ENCODE measurements around the gene ZNF503. TPM values are rescaled to one million over a fixed set of nuclear protein-coding genes. Genes with fewer than 3 reads are reported as not detected.

The ZNF503 gene
- total RNA-seq, 2 experiments from 2014 or later = 0.35 to 0.80 TPM

GRCh38 chr10:75437693-75438092 lies 36.1 kb upstream of the ZNF503 start:
- Mint-ChIP-seq H3K27ac (no peak overlapping the region), H3K4me3 (no peak overlapping the region), H3K36me3 (no peaks in the 10 kb centered on the region), H3K4me1 (no peaks in the 10 kb centered on the region), H3K9me3 (ENCODE audit: low read depth) (no peaks in the 10 kb centered on the region), H3K27me3 (peaks cover 28% of the 10 kb centered on the region)
- CTCF ChIA-PET = no interaction called here
- ATAC-seq = no peak
- no peak for DNase-seq

GRCh38 chr10:75436896-75437295 lies 35.3 kb upstream of the ZNF503 start:
- CTCF ChIA-PET = no interaction called here
- no peak for DNase-seq
- no peaks in the 10 kb centered on the region for H3K36me3 Mint-ChIP-seq
- no peak overlapping the region for H3K27ac Mint-ChIP-seq
- no peak overlapping the region for H3K4me3 Mint-ChIP-seq
- H3K9me3 Mint-ChIP-seq (ENCODE audit: low read depth) = no peaks in the 10 kb centered on the region
- peaks cover under 1% of the 10 kb centered on the region for H3K4me1 Mint-ChIP-seq
- no peak for ATAC-seq
- peaks cover 34% of the 10 kb centered on the region for H3K27me3 Mint-ChIP-seq

- Mint-ChIP-seq H3K27me3 (peaks cover 44% of the 10 kb centered on the region), H3K27ac (no peak overlapping the region), H3K4me1 (peaks cover 3% of the 10 kb centered on the region), H3K4me3 (no peak overlapping the region), H3K36me3 (no peaks in the 10 kb centered on the region), H3K9me3 (ENCODE audit: low read depth) (no peaks in the 10 kb centered on the region)
- DNase-seq = no peak
- no peak for ATAC-seq
- CTCF ChIA-PET = no interaction called here
These were observed 33.7 kb upstream of the ZNF503 start for GRCh38 chr10:75435291-75435690.

GRCh38 chr10:75434291-75434690 lies 32.7 kb upstream of the ZNF503 start:
- H3K27me3 Mint-ChIP-seq = peaks cover 53% of the 10 kb centered on the region
- H3K4me1 Mint-ChIP-seq = peaks cover 3% of the 10 kb centered on the region
- H3K9me3 Mint-ChIP-seq (ENCODE audit: low read depth) = no peaks in the 10 kb centered on the region
- no peaks in the 10 kb centered on the region for H3K36me3 Mint-ChIP-seq
- no peak for DNase-seq
- H3K4me3 Mint-ChIP-seq = no peak overlapping the region
- no peak overlapping the region for H3K27ac Mint-ChIP-seq
- ATAC-seq = no peak
- CTCF ChIA-PET = no interaction called here

- CTCF ChIA-PET = interaction anchor here (0.7 kb wide), 1 partner anchor 338 kb away, joined by 3 read pairs; no protein-coding TSS in a partner anchor
- H3K27me3 Mint-ChIP-seq = peaks cover 64% of the 10 kb centered on the region
- no peaks in the 10 kb centered on the region for H3K9me3 Mint-ChIP-seq (ENCODE audit: low read depth)
- peaks cover 3% of the 10 kb centered on the region for H3K4me1 Mint-ChIP-seq
- H3K36me3 Mint-ChIP-seq = no peaks in the 10 kb centered on the region
- ATAC-seq (no peak), DNase-seq (no peak)
- H3K27ac Mint-ChIP-seq = no peak overlapping the region
- no peak overlapping the region for H3K4me3 Mint-ChIP-seq
These were observed 31.7 kb upstream of the ZNF503 start for GRCh38 chr10:75433216-75433615.

- H3K27ac Mint-ChIP-seq = no peak overlapping the region
- no peak overlapping the region for H3K4me3 Mint-ChIP-seq
- ATAC-seq = no peak
- CTCF ChIA-PET = interaction anchor here (0.7 kb wide), 1 partner anchor 339 kb away, joined by 3 read pairs; no protein-coding TSS in a partner anchor
- peaks cover 3% of the 10 kb centered on the region for H3K4me1 Mint-ChIP-seq
- no peak for DNase-seq
- H3K27me3 Mint-ChIP-seq = peaks cover 64% of the 10 kb centered on the region
- no peaks in the 10 kb centered on the region for H3K36me3 Mint-ChIP-seq
- no peaks in the 10 kb centered on the region for H3K9me3 Mint-ChIP-seq (ENCODE audit: low read depth)
These were observed 31.2 kb upstream of the ZNF503 start for GRCh38 chr10:75432763-75433162.

- no peak for ATAC-seq
- Mint-ChIP-seq H3K27ac (no peak overlapping the region), H3K27me3 (peaks cover 63% of the 10 kb centered on the region), H3K9me3 (ENCODE audit: low read depth) (no peaks in the 10 kb centered on the region), H3K4me1 (peaks cover 3% of the 10 kb centered on the region), H3K4me3 (no peak overlapping the region), H3K36me3 (no peaks in the 10 kb centered on the region)
- CTCF ChIA-PET = no interaction called here
- no peak for DNase-seq
These were observed 30.6 kb upstream of the ZNF503 start for GRCh38 chr10:75432176-75432575.

GRCh38 chr10:75431180-75432111 lies 29.9 kb upstream of the ZNF503 start, which contains the start of gene LRMDA:
LRMDA (plus strand) TSS chr10:75431624.
- Mint-ChIP-seq H3K36me3 (no peaks in the 10 kb centered on the region), H3K27me3 (peaks cover 60% of the 10 kb centered on the region), H3K4me1 (peaks cover 3% of the 10 kb centered on the region), H3K27ac (no peak within 1 kb of the TSS), H3K4me3 (no peak within 1 kb of the TSS), H3K9me3 (ENCODE audit: low read depth) (no peaks in the 10 kb centered on the region)
- DNase-seq (no peak), ATAC-seq (no peak)
- CTCF ChIA-PET = no interaction called here

- H3K36me3 Mint-ChIP-seq = no peaks in the 10 kb centered on the region
- ATAC-seq = no peak
- peaks cover 3% of the 10 kb centered on the region for H3K4me1 Mint-ChIP-seq
- peaks cover 59% of the 10 kb centered on the region for H3K27me3 Mint-ChIP-seq
- no peaks in the 10 kb centered on the region for H3K9me3 Mint-ChIP-seq (ENCODE audit: low read depth)
- no peak overlapping the region for H3K4me3 Mint-ChIP-seq
- DNase-seq = no peak
- CTCF ChIA-PET = interaction anchor here (1.9 kb wide), 1 partner anchor 28 kb away, joined by 7 read pairs; the partner anchor contains the start of gene ZNF503
- no peak overlapping the region for H3K27ac Mint-ChIP-seq
These were observed 28.6 kb upstream of the ZNF503 start for GRCh38 chr10:75430000-75430763.

GRCh38 chr10:75429159-75429827 lies 27.7 kb upstream of the ZNF503 start:
- no peaks in the 10 kb centered on the region for H3K9me3 Mint-ChIP-seq (ENCODE audit: low read depth)
- H3K27ac Mint-ChIP-seq = no peak overlapping the region
- DNase-seq = no peak
- H3K36me3 Mint-ChIP-seq = no peaks in the 10 kb centered on the region
- CTCF ChIA-PET = interaction anchor here (1.9 kb wide), 1 partner anchor 28 kb away, joined by 7 read pairs; the partner anchor contains the start of gene ZNF503
- ATAC-seq = no peak
- peaks cover 50% of the 10 kb centered on the region for H3K27me3 Mint-ChIP-seq
- H3K4me3 Mint-ChIP-seq = no peak overlapping the region
- H3K4me1 Mint-ChIP-seq = peaks cover 3% of the 10 kb centered on the region

GRCh38 chr10:75428434-75429158 lies 27.0 kb upstream of the ZNF503 start:
- ATAC-seq = no peak
- no peak overlapping the region for H3K4me3 Mint-ChIP-seq
- no peaks in the 10 kb centered on the region for H3K9me3 Mint-ChIP-seq (ENCODE audit: low read depth)

GRCh38 chr10:75427951-75428350 lies 26.4 kb upstream of the ZNF503 start:
- Mint-ChIP-seq H3K4me1 (peaks cover 3% of the 10 kb centered on the region), H3K4me3 (no peak overlapping the region), H3K27ac (no peak overlapping the region), H3K9me3 (ENCODE audit: low read depth) (no peaks in the 10 kb centered on the region), H3K27me3 (peaks cover 40% of the 10 kb centered on the region), H3K36me3 (no peaks in the 10 kb centered on the region)
- no peak for ATAC-seq
- DNase-seq = no peak
- CTCF ChIA-PET = no interaction called here

More at GRCh38 chr10:75428434-75429158, 27.0 kb upstream of the ZNF503 start:
- DNase-seq = no peak
- CTCF ChIA-PET = interaction anchor here (1.9 kb wide), 1 partner anchor 27 kb away, joined by 7 read pairs; the partner anchor contains the start of gene ZNF503
- no peak overlapping the region for H3K27ac Mint-ChIP-seq
- H3K4me1 Mint-ChIP-seq = peaks cover 3% of the 10 kb centered on the region
- H3K36me3 Mint-ChIP-seq = no peaks in the 10 kb centered on the region
- H3K27me3 Mint-ChIP-seq = peaks cover 46% of the 10 kb centered on the region

Data from activated CD8-positive, alpha-beta memory T cell treated with anti-CD3 and anti-CD28 coated beads, Interleukin-2, amount 10 ng/mL, durations not matched to agents 7 days and 5 days (primary cell).